HG03558 (cell line): ENCODE measurements around the gene MRPL49.
"Not testable (repeated sequence)": the region's sequence is repeated elsewhere in the genome, so short reads cannot be mapped to it uniquely, and the experiment has no call there.

ENCODE experiments used
- ATAC-seq: cut with Tn5 transposase; IDR thresholded peaks from one replicate; pipeline ENCODE4 v1.9.1; 2021; ENCODE audit warnings: moderate number of reproducible peaks; ENCODE audit not compliant: unreplicated experiment; ENCODE audit errors: extremely low read depth

The MRPL49 gene

DNA sequence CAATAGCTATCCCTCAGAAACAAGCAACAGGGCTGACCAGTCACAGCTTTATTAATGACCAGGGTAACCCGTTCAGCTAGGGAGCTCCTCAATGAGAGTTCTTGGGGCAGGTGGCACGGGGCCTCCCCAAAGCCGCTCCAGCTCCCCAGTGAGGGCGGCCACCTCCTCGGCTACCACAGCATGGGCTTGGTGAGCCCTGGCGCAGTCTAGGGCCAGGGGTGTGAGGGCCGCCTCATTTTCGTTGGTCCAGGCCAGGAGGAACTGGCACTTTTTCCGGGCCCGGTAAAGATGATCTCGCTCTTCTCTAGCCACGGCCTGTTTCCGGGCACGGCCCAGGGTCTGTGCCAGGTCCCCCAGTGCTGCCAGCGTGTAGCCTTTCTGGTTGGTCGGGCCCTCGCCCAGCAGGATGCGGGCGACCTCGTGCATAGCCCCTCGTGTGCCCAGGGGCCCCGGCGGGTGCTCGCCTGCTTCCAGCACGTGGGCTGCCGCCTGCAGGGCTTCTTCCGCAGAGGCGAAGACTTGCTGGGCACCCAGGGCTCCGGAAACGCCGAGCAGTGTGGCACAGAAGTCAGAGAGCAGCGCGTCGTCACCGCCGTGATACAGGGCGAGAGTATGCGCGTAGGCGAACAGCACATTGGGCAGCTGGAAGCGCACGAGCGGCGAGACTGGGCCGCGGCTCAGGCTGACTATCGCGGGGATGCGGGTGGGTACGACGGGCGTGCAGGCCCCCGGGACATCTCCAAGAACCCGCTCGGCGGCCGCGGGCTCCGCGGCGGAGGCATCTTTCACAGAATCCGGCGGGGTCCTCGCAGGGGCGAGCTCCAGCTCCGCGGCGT is 5.5 kb upstream of the MRPL49 start:
- no peak for ATAC-seq

DNA sequence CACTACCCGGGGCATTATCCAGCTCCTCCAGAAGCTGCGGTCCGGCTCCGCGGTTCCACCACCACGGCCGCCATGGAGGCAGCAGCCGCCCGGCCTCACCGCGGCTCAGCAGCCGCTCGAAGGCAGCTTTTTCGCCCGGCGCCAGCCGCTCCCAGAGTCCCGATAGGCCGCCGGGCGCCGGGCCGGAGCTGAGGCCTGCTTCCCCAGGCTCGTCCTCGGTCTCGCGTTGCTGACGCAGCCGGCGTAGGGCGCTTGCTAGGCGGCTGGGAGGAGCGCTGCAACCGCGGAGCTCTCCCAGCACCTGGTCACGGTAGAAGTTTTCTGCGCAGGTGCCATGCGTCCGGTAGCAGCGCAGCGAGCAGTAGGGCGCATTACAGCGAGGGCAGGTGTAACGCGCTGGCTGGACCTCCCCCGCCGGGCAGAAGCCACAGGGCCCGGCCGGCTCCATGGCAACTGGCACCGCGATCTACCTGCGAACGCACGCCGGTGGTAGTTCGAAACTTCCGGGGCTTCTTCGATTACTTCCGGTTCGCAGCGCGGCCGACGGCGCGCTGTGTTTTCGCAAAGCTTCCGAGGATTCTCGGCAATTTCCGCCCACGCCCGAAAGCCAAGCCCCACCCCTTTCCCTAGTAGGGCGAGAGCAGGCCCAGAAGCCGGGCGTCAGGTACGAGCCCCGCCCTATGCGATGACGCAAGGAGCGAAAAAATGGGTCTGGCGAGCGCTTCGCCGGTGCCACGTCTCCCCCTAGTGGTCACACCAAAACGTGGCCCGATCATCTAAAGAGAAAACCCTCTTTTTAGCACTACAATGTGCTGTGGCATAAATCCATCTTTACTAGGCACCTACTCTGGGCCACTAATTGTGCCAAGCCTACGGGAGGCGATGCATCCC is 4.7 kb upstream of the MRPL49 start, which contains the start of gene ZNHIT2:
Gene ZNHIT2, minus strand, starts transcription at position 496 of the 891 bp plus-strand sequence. Its CDS starts 48 bp downstream, at position 448.
- ATAC-seq, result peak; percentile 27

DNA sequence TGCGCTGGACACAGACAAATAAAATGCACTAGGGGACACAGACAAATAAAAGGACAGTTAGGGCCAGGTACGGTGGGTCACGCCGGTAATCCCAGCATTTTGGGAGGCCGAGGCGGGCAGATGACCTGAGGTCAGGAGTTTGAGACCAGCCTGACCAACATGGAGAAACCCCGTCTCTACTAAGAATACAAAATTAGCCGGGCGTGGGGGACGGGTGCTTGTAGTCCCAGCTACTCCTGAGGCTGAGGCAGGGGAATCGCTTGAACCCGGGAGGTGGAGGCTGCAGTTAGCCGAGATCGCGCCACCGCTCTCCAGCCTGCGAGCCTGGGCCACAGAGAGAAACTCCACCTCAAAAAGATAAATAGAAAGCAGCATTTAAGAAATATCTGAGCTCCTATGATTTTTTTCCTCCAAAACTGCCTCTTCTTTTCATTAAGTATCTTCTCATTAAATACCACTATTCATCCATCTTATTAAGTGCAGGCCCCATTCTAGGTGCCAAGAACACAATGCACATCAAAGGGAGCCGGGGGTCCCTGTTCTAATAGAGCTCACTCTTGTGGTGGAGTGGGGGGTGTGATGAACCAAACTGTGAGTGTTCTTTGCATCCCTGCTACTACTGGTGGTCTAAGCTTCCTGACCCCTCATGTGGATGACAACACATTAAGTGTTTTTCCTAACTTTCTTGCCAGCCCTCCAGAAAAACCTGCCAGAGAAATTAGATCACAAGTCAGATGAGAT is 3.9 kb upstream of the MRPL49 start:
- no peak for ATAC-seq

DNA sequence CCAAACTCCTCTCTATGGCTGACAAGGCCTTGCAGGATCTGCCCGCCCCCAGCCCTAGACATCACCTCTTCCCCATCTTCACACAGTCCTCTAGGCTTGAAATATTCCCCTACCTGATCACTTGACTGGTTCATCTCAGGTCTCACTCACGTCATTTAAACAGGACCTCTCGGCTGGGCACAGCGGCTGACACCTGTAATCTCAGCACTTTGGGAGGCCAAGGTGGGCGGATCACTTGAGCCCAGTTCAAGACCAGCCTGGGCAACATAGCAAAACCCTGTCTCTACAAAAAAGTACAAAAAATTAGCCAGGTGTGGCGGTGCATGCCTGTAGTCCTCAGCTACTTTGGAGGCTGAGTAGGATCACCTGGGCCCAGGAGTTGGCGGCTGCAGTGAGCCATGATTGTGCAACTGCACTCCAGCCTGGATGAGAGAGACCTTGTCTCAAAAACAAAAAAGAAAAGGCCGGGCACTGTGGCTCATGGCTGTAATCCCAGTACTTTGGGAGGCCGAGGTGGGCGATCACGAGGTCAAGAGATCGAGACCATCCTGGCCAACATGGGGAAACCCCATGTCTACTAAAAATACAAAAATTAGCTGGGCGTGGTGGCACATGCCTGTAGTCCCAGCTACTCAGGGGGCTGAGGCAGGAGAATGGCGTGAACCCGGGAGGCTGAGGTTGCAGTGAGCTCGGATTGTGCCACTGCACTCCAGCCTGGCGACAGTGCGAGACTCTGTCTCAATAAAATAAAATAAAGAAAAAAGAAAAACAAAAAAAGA is 3.0 kb upstream of the MRPL49 start:
- not testable (repeated sequence) for ATAC-seq

DNA sequence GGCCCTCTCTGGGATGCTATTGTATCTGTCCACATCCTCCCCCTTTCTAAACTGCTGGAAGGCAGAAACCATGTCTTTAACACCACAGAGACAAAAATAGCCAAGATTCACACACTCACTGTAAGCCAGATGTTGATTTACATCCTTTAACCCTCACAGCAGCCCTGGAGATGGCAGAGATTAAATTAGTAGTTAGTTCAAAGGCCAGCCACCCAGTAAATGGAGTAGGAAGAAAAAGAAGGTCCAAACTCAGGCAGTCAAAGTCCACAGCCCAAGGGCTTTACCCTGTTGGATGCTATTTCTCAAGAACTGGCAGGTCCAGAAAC is 2.5 kb upstream of the MRPL49 start:
- ATAC-seq, result no peak

DNA sequence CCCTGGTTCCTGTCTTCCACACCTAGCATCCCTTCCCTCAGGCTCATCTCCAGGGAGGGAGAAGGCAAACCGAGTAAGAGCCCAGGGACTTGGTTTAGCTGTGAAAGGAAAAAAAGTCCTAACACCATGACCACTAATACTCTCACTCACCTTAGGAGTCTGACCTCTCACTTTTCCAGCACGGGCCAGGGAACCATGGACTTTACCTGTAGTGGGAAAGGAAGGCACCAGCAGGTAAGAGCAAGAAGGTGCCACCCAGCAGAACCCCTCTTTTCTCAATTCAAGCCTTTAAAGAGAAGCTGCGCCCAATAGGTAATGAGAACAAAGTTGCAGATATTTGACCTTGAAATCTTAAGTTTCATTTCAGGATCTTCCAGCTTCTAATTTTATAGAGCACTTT is 1.3 kb upstream of the MRPL49 start:
- ATAC-seq, result no peak

DNA sequence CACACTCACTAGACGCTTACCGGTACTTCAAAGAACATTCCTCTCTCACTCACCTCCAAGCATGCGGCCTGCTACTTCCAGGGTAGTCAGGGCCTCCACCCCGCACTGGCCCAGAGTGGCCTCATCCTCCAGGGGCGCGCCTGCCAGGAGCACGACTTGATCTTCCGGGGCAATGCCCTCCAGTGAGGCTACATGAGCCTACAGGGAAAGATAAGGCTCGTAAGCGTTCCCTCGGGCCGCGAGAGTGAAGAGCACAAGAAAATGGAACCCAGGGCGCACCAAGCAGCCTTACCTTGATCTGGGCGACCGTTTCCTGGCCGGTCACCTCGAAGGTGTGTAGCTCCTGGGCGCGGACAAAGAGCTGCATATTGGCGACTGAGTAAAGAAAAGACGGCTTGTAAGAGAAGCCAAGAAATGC is 665 bp upstream of the MRPL49 start:
- no peak for ATAC-seq

DNA sequence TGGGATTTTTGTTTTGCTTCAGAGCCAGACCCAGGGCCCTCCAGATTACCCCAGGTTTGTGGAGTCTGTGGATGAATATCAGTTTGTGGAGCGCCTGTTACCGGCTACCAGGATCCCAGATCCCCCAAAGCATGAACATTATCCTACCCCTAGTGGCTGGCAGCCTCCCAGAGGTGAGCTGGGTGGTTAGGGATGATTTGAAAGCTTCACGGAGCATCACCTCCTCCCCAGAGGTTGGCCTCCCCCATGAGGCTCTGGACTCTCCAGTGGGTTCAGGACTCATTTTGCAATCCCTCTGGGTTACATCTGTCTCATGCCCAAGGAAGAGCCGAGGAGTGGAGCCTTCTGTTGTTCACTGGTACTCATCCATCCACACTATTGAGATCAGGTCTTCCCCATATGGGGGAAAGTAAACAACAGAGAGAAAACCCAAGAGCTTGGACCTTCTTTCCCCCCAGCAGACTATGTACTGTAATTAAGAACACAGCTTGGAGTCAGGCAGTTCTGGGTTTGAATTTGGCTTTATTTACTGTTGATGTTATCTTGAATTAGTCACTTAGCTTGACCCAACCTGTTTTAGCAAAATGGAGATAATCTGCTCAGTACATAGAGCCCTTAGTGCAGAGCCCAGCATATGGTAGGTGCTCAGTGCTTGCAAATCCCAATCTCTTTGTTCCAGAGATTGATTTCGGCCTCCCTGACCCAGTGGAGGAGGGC is 2.5 kb downstream of the MRPL49 start:
- ATAC-seq, result no peak

DNA sequence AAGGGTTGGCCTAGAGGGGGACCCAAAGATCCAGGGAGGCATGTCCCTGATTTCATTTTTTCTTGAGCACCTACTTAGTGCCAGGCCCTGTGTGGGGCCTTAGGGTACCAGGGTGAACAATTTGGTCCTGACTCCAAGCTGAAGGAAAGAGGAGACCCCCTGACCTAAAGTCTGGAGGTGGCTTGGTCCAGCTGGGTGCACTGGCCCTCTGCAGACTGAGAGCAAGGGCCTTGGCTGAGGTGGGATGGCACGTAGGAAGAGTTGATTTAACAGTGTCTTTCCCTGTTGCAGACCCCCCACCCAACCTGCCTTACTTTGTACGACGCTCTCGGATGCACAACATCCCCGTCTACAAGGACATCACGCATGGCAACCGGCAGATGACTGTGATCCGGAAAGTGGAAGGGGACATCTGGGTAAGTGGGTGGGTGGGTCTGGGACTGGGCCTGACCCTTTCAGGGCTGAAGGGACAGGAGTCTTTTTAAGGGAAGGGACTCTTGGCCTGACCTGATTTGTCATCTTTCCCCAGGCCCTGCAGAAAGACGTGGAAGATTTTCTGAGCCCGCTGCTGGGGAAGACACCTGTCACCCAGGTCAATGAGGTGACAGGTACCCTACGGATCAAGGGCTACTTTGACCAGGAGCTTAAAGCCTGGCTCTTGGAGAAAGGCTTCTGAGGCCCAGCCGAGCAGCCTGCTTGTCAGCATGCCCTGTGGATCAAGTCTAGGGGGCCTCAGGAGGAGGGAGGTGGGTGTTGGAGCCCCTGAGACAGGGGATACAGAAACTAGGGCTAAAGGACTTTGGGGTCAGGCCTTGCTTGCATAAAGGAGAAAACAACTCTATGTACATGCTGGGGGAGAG is 3.3 kb downstream of the MRPL49 start:
- no peak for ATAC-seq

DNA sequence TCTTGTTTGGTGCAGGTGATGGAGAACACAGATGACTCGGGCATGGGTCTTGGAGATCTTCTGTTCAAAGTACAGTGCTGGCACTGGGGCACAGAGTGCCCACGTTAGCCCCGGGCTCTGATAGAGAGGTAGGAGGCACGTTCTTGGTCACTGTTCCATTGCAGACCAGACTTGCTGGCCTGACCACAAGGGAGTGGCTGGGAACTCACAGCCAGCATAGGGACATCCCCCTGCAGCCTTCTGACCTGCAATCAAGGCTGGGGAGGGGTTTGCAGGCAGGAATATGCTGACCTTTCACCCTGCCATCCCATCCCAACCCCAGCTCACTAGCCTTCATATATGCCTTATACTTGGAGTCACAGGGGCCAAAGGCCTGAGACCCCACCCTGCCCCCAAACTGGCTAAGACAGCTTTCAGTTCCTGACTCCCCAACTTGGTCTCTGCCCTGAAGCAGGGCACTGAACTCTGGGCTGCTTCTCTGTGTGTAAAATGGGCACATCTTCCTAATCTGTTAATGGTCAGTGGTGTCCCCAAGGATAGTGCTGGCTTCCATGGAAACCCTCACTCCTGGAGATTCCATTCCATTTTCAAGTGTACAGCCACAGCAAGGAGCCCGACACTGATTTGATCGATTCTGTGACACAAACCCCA is 4.6 kb downstream of the MRPL49 start:
- ATAC-seq, result no peak

DNA sequence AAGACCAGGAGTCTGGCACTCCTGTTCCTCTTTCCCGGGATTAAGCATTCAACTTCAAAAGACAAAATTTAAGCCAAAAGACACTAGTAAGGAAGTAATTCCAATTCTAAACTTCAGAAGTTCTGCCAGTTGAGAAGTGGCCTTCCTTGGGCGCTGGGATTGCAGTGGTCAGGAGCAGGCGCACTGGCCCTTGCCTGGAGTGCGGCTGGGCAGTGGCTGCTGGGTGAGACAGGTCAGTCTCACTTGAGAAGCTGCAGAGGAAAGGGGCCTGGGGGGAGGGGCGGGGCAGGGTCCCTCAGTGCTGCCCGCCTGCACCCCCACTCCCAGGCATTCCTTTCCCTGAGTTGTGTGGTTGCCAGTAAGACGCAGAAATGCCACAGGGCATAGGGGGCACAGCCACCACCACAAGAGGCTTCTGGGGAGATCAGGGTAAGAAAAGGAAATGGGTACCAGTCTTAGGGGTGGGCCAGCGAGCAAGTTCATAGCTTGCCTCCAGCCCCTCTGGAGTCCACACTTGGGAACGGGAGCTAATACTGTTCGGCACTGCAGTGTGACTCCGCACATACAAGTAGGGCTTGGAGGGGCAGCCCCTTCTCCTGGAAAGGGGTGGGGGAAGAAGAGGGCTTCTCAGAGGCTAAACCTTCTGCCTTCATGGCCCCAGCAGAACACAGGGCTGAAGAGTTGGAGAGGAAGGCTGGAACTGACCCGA is 5.5 kb downstream of the MRPL49 start:
- no peak for ATAC-seq

DNA sequence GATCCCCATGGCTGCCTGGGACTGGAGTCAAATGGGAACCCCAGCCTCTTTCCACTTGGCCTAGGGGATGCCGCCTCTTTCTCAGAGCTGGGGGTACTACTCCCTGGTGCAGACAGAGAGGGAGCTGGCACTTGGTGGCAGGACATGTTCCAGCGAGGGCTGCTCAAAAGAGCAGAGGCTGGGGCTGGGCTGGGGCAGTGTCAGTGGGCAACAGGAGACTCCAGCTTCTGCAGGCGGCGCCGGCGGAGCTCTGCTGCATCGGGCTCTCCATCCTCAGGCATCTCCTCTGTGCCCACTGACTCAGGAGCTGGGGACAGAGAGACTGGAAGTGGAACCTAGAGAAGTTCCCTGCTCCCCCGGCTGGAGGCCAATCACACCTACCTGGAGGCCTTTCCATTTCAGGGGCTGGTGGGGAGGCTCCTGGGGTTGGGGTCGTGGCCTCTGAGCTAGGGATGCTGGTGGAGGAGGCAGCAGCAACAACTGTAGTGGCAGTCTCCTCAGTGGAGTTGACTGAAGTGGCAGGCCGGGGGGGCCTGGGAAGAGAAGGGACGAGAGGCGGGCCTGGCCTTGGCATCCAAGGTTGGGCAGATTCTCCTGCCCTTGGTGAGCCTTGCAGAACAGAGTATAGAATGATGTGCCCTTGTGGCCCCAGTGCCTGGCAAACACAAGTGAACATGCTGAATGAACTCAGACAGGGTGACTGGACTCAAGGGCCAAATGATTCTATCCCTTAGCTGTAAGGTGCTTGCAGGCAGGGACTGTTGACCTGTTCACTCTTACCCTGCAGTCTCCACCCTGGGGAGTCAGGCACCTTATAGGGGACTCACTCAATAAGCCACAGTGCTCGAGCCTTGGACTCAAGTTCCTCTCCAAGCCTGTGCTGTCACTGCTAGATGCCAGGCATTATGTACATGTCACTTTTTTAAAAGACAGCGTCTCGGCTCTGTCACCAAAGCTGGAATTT is 6.3 kb downstream of the MRPL49 start:
- ATAC-seq, result no peak

DNA sequence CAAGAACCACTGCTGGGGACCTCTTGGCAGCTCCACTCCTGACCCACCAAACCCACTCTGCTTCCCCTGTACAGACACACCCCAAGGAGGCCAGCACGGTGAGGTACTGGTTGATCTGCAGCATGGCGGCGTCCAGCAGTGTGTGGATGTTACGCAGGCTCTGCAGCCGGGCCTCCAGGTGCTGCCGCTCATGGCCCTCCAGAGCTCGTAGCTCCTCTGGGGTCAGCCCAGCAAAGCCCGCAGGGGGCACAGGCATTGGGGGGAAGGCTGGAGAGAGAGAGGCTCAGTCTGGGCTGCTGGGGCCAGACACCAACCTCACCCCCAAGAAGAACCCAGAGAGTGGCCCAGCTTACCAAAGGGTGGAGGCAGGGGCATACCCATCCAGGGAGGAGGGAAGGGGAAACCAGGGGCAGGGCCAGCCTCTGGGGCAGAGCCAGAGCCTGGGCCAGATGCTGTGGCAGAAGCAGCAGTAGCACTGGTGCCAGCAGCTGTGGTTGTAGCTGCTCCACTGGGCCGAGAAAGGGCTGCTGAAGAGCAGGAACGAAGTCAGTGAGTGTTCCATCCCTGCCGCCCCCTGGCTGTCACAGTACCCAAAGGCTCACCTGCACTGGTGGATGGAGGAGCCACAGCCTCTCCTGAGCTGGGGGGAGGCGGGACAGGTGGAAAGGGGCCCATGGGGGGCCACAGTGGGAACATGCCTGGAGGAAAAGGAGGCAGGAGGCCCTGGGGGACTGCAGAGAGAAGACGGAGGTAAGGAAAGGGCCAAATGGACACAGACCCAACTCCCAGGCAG is 7.7 kb downstream of the MRPL49 start:
- no peak for ATAC-seq

DNA sequence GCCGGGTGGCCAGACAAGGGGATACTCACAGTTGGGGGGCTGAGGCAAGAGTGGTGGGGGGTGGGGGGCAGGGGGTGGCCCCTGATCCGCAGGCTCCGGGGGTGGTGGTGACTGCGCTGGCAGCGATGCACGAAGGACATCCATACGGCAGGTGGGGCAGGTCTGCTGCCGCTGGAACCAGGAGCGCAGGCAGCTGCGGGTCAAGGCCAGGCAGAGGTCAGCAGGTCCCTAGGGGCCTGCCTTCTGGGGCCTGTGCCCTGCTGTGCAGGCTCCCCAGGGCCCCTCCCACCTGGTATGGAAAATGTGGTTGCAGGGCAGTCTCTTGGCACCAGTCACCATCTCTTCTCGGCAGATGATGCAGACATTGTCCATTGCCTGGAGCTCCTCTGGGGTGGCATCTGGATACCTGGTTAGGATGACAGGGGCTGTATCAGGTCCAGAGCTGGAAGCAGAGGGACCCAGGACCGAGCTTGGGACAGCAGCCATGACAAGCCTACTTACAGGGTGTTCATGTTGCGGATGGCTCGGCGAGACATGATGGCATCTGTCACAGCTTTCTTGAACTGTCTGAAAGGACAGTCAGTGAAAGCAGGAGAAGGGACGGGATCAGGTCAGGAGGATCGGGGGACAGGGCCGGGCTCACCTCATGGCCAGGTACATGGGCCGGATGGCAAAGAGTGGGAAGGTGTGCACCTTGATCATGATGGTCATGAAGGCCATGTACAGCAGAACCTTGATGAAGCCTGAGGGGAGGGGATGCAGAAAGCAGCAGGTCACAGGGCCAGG is 8.7 kb downstream of the MRPL49 start:
- ATAC-seq, result no peak

DNA sequence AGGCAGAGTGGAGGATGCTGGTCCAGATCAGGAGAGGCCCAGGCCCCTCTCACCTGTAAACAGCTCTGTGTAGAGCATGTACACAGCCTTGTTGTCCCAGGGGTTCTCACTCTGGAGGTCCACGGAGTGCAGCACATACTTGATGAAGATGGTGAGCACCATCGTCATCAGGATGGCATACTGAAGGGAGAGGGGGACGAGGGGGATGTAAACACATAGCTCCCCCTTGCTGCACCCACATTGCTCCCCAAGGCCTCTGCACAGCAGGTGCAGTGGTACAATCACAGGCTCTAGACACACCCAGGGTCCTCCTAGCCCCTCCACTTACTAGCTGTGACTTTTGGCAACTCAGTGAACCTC is 9.3 kb downstream of the MRPL49 start:
- no peak for ATAC-seq
